HG03439 (cell line): ENCODE data around the gene RUFY3.
"Not testable (repeated sequence)": the region's sequence is repeated elsewhere in the genome, so short reads cannot be mapped to it uniquely, and the experiment has no call there.

Experiments
- ATAC-seq: cut with Tn5 transposase; IDR thresholded peaks from one replicate; pipeline ENCODE4 v1.9.1; 2021; ENCODE audit warnings: mild to moderate bottlenecking, moderate library complexity; ENCODE audit not compliant: unreplicated experiment

The RUFY3 gene

DNA sequence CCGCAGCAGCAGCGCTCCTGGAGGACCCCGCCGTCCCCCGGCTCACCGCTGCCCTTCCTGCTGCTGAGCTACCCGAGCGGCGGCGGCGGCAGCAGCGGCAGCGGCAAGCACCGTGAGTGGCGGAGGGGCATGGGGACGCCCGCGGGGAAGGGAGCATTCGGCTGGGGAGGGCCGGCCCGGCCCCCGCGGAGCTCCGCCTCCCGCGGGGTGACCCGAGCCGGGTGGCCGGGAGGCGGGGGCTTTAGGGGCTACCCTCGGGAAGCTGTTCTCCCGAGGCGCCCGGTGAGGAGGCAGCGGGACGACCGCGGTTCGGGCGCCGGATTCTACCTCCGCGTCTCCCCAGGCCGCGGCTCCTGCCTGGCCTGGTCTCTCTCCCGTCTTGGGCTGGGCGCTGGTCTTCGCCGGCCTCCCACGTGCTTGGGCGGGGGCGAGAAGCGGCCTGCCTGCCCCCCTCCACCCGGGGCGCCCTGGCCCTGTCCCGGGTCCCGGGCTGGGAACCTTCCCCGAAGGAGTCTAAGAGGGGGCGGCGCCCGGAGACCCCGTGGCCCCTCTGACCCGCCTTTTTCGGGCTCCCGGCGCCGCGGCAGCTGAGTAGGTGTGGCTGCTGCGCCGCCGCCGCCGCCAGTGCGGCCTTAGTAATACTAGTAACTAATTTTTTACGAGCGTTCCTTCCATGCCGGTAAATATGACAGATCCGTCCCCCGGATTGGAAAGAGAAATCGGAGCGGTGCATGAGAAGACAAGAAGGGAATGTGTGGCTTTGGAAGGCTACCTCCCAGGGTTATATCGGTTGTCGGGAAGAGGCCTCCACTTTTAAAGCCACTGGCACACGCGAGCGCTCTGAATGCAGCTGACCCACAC lies 16.4 kb upstream of the RUFY3 start:
- peak; percentile 61 for ATAC-seq

GRCh38 chr4:70706044-70706461 lies 15.7 kb upstream of the RUFY3 start:
- no peak for ATAC-seq

- no peak for ATAC-seq
These were observed 15.2 kb upstream of the RUFY3 start for GRCh38 chr4:70706516-70706915.

- ATAC-seq: no peak
These were observed 12.1 kb upstream of the RUFY3 start for GRCh38 chr4:70709611-70710205.

DNA sequence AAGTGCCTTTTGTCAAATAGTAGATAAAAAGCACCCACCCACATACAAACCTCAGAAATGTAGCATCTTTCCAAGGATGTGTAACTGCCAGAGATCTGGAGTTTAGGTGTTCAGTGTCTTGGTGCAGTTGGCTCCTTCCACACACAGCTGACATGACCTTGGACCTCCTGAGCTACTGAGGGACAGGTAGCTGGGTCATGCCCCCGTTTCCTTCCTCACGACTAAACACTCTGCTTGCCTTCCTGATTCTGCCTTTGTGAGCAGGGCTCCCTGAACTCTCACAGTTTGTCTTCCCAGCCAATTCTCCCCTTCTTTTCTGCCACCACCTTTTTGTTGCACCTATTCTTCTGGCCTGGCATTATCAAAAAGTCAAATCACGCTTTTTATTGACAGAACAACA lies 10.2 kb upstream of the RUFY3 start:
- no peak for ATAC-seq

DNA sequence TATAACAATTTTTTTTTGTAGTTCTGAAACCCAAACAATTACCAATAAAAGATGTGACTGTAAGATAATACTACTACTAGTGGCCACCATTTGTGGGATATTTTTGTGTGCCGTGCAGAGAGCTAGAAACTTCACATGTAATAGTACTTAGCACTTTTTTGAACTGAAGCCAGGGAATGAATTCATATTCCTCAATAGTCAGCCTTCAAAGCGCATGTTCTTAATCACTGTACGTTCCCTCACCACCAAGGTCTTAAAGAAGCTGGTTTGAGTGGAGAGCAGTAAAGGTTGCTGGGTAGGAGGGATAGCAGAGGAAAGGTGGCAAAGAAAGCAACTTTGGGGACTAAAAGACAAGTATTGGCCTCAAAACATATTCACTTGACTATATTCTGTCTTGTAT lies 9.6 kb upstream of the RUFY3 start:
- ATAC-seq: no peak

- no peak for ATAC-seq
These were observed 8.9 kb upstream of the RUFY3 start for GRCh38 chr4:70712604-70713452.

GRCh38 chr4:70713453-70714078 lies 8.2 kb upstream of the RUFY3 start:
- peak; percentile 26 for ATAC-seq

GRCh38 chr4:70714079-70714887 lies 7.5 kb upstream of the RUFY3 start:
- peak; percentile 54 for ATAC-seq

GRCh38 chr4:70715097-70715496 lies 6.7 kb upstream of the RUFY3 start:
- ATAC-seq: peak; percentile 6

- no peak for ATAC-seq
These were observed 2.8 kb upstream of the RUFY3 start for GRCh38 chr4:70718811-70719604.

DNA sequence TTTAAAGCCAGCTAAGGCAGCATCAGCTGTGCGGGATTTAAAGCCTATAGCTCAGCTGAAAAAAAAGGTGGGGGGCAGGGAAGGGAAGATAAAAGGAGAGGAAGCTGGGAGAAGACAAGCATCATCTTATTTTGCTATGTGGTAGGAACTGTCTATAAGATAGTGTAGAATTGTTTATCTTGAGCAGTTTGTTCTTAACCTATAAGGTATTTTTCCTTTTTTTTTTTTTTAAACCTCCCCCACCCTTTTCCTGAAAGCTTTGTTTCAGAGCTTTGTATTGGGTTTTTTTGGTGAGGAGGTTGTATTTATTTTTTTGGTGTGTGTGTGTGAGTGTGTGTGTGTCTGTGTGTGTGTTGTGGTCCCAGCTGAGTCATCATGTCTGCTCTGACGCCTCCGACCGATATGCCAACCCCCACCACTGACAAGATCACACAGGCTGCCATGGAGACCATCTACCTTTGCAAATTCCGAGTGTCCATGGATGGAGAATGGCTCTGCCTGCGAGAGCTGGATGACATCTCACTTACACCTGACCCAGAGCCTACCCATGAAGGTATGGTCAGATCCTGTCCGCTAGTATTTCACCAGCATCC lies 531 bp downstream of the RUFY3 start:
- no peak for ATAC-seq

GRCh38 chr4:70724463-70724862 lies 2.7 kb downstream of the RUFY3 start:
- no peak for ATAC-seq

- no peak for ATAC-seq
These were observed 3.9 kb downstream of the RUFY3 start for GRCh38 chr4:70725633-70726032.

DNA sequence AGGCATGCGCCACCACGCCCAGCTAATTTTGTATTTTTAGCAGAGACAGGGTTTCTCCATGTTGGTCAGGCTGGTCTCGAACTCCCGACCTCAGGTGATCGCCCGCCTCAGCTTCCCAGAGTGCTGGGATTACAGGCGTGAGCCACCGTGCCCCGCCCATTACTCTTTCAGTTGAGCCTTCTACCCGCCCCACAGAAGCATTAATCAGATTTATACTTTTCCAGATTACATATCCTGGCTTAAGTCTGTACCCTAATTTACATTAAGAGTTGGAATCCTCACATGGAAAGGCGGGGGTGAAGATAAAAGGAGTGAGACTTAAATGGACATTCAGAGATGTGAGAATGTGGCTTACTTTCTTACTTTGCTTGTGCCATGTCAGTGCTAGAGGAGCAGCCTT lies 4.8 kb downstream of the RUFY3 start:
- ATAC-seq: not testable (repeated sequence)

- ATAC-seq: no peak
These were observed 6.3 kb downstream of the RUFY3 start for GRCh38 chr4:70728091-70728490.

DNA sequence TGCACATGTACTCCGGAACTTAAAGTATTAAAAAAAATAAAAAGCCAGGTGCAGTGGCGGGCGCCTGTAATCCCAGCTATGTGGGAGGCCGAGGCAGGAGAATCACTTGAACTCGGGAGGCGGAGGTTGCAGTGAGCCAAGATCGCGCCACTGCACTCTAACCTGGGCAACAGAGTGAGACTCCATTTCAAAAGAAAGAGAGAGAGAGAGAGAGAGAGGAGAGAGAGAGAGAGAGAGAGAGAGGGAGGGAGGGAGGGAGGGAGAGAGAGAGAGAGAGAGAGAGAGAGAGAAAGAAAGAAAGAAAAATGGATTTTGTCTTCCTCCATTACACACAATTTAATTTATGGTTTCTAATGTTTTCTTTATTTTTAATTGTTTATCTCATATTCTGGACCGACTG lies 11.1 kb downstream of the RUFY3 start:
- ATAC-seq: not testable (repeated sequence)

GRCh38 chr4:70734168-70734954 lies 12.6 kb downstream of the RUFY3 start:
- ATAC-seq: peak; percentile 76
